HepG2 (cell line): ENCODE measurements around the gene WNT6. TPM values are rescaled to one million over a fixed set of nuclear protein-coding genes. Genes with fewer than 3 reads are reported as not detected.

Experiments
- EZH2 ChIP-seq: conservative IDR thresholded peaks from 2 replicates; pipeline ENCODE4 v1.6.1; 2012; ENCODE audit warnings: mild to moderate bottlenecking, low read depth, low read length, moderate library complexity
- LCORL ChIP-seq, 2 experiments: fragments of 450-650 bp in 1 of 2; sonication (generic) in 1 of 2; formaldehyde crosslinking in 1 of 2; IDR thresholded peaks; 2 replicates each; pipeline versions ENCODE4 v1.5.0 to v1.6.1; 2017 to 2020; ENCODE audit warnings: antibody characterized with exemption in 1 of 2, missing genetic modification reagents in 1 of 2
- NBN ChIP-seq: fragments of 450-650 bp; conservative IDR thresholded peaks from 2 replicates; pipeline ENCODE4 v1.6.1; 2017
- PAX8 ChIP-seq: sonication (generic); formaldehyde crosslinking; IDR thresholded peaks from 2 replicates; pipeline ENCODE4 v1.8.0; 2022; ENCODE audit warnings: mild to moderate bottlenecking, missing genetic modification reagents, borderline replicate concordance
- POGZ ChIP-seq: sonication (generic); formaldehyde crosslinking; IDR thresholded peaks from 2 replicates; pipeline ENCODE4 v1.4.0; 2020; ENCODE audit warnings: mild to moderate bottlenecking, missing genetic modification reagents
- ZBTB7A ChIP-seq: sonication (generic); formaldehyde crosslinking; IDR thresholded peaks from 2 replicates; pipeline ENCODE4 v1.8.0; 2022; ENCODE audit warnings: mild to moderate bottlenecking, missing genetic modification reagents
- ZNF558 ChIP-seq: sonication (generic); formaldehyde crosslinking; IDR thresholded peaks from 2 replicates; pipeline ENCODE4 v1.9.0; 2022; ENCODE audit warnings: mild to moderate bottlenecking, missing genetic modification reagents, borderline replicate concordance
- ZNF563 ChIP-seq: sonication (generic); formaldehyde crosslinking; IDR thresholded peaks from 2 replicates; pipeline ENCODE4 v1.8.0; 2022; ENCODE audit warnings: mild to moderate bottlenecking, moderate library complexity, missing genetic modification reagents
- ZNF652 ChIP-seq: IDR thresholded peaks from 2 replicates; pipeline ENCODE4 v1.6.1; 2016; ENCODE audit warnings: low read depth, borderline replicate concordance
- ZNF766 ChIP-seq: sonication (generic); formaldehyde crosslinking; IDR thresholded peaks from 2 replicates; pipeline ENCODE4 v1.5.0; 2020; ENCODE audit warnings: missing genetic modification reagents, borderline replicate concordance
- ZNF788 ChIP-seq: sonication (generic); formaldehyde crosslinking; IDR thresholded peaks from 2 replicates; pipeline ENCODE4 v1.5.0; 2020; ENCODE audit warnings: mild to moderate bottlenecking, missing genetic modification reagents, borderline replicate concordance
- polyA plus RNA-seq, 8 experiments: library from polyadenylated mRNA; depleted of rRNA in 3 of 8; stranded (reverse) in 7 of 8; unstranded in 1 of 8; fragments of >200 nt; fragmentation: Illumina TruSeq in 4 of 8; extraction: Trizol in 4 of 8; gene quantifications; 2 replicates each; pipeline versions ENCODE4 v1.2.1 to v1.2.3, GENCODE V29; 2011 to 2016; ENCODE audit warnings: low read depth in 4 of 8, missing spikeins in 1 of 8, mixed read lengths in 1 of 8; ENCODE audit not compliant: insufficient read depth in 1 of 8
- total RNA-seq, 5 experiments: library from RNA; depleted of rRNA; stranded (reverse); fragments of >200 nt; fragmentation: Illumina TruSeq; extraction: Trizol; gene quantifications; 2 replicates each; pipeline ENCODE4 v1.2.3, GENCODE V29; 2016; ENCODE audit warnings: low read depth in 1 of 5
- TF ChIP-seq, protein P1 (sequence below): sonication (generic); formaldehyde crosslinking; IDR thresholded peaks from 2 replicates; pipeline ENCODE4 v1.8.1; 2022; ENCODE audit warnings: low read depth, mild to moderate bottlenecking, missing genetic modification reagents
- TF ChIP-seq, protein P2 (sequence below): sonication (generic); formaldehyde crosslinking; IDR thresholded peaks from 2 replicates; pipeline ENCODE4 v1.8.0; 2022; ENCODE audit warnings: mild to moderate bottlenecking, missing genetic modification reagents, moderate library complexity
- TF ChIP-seq, protein P3 (sequence below): sonication (generic); formaldehyde crosslinking; IDR thresholded peaks from 2 replicates; pipeline ENCODE4 v1.4.0; 2020; ENCODE audit warnings: missing genetic modification reagents
- TF ChIP-seq, protein P4 (sequence below): sonication (generic); formaldehyde crosslinking; IDR thresholded peaks from 2 replicates; pipeline ENCODE4 v1.5.1; 2020; ENCODE audit warnings: mild to moderate bottlenecking, missing genetic modification reagents
- TF ChIP-seq, protein P5 (sequence below), 2 experiments: fragments of 450-650 bp in 1 of 2; sonication (generic) in 1 of 2; formaldehyde crosslinking; IDR thresholded peaks; 2 replicates each; pipeline versions ENCODE4 v1.5.0 to v1.8.0; 2020 to 2022; ENCODE audit warnings: mild to moderate bottlenecking in 1 of 2, missing genetic modification reagents in 1 of 2

The WNT6 gene
- total and polyA plus RNA-seq, 2 of the 13 experiments (the other 11 are each of a cell fraction or from before 2014, with no cell fraction given), result 0.20 TPM; not detected in 1

DNA sequence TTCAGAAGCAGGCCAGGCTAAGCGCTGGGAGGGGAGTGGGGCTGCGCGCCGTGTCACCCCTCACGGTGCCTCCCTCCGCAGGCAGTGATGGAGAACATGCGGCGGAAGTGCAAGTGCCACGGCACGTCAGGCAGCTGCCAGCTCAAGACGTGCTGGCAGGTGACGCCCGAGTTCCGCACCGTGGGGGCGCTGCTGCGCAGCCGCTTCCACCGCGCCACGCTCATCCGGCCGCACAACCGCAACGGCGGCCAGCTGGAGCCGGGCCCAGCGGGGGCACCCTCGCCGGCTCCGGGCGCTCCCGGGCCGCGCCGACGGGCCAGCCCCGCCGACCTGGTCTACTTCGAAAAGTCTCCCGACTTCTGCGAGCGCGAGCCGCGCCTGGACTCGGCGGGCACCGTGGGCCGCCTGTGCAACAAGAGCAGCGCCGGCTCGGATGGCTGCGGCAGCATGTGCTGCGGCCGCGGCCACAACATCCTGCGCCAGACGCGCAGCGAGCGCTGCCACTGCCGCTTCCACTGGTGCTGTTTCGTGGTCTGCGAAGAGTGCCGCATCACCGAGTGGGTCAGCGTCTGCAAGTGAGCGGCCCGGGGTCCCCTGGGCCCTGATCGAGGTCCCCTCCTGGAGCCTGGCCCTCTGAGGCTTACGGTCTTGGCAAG, 33.2 kb downstream of the WNT6 start (continued):
- TF ChIP-seq, protein P1, sequence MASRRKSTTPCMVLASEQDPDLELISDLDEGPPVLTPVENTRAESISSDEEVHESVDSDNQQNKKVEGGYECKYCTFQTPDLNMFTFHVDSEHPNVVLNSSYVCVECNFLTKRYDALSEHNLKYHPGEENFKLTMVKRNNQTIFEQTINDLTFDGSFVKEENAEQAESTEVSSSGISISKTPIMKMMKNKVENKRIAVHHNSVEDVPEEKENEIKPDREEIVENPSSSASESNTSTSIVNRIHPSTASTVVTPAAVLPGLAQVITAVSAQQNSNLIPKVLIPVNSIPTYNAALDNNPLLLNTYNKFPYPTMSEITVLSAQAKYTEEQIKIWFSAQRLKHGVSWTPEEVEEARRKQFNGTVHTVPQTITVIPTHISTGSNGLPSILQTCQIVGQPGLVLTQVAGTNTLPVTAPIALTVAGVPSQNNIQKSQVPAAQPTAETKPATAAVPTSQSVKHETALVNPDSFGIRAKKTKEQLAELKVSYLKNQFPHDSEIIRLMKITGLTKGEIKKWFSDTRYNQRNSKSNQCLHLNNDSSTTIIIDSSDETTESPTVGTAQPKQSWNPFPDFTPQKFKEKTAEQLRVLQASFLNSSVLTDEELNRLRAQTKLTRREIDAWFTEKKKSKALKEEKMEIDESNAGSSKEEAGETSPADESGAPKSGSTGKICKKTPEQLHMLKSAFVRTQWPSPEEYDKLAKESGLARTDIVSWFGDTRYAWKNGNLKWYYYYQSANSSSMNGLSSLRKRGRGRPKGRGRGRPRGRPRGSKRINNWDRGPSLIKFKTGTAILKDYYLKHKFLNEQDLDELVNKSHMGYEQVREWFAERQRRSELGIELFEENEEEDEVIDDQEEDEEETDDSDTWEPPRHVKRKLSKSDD (CRISPR knock-in tag), result no peak; the same call in 1 of the 2 replicates
- TF ChIP-seq ZNF788 (CRISPR knock-in tag), result peak; percentile 36; the same call in 1 of the 2 replicates
- TF ChIP-seq ZNF563 (CRISPR knock-in tag), result peak; percentile 93
- TF ChIP-seq, protein P2, sequence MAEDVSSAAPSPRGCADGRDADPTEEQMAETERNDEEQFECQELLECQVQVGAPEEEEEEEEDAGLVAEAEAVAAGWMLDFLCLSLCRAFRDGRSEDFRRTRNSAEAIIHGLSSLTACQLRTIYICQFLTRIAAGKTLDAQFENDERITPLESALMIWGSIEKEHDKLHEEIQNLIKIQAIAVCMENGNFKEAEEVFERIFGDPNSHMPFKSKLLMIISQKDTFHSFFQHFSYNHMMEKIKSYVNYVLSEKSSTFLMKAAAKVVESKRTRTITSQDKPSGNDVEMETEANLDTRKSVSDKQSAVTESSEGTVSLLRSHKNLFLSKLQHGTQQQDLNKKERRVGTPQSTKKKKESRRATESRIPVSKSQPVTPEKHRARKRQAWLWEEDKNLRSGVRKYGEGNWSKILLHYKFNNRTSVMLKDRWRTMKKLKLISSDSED (CRISPR knock-in tag), result no peak
- TF ChIP-seq ZBTB7A (CRISPR knock-in tag), result no peak
- no peak for TF ChIP-seq NBN
- TF ChIP-seq, protein P3, sequence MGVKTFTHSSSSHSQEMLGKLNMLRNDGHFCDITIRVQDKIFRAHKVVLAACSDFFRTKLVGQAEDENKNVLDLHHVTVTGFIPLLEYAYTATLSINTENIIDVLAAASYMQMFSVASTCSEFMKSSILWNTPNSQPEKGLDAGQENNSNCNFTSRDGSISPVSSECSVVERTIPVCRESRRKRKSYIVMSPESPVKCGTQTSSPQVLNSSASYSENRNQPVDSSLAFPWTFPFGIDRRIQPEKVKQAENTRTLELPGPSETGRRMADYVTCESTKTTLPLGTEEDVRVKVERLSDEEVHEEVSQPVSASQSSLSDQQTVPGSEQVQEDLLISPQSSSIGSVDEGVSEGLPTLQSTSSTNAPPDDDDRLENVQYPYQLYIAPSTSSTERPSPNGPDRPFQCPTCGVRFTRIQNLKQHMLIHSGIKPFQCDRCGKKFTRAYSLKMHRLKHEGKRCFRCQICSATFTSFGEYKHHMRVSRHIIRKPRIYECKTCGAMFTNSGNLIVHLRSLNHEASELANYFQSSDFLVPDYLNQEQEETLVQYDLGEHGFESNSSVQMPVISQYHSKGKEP (CRISPR knock-in tag), result no peak
- TF ChIP-seq, protein P4, sequence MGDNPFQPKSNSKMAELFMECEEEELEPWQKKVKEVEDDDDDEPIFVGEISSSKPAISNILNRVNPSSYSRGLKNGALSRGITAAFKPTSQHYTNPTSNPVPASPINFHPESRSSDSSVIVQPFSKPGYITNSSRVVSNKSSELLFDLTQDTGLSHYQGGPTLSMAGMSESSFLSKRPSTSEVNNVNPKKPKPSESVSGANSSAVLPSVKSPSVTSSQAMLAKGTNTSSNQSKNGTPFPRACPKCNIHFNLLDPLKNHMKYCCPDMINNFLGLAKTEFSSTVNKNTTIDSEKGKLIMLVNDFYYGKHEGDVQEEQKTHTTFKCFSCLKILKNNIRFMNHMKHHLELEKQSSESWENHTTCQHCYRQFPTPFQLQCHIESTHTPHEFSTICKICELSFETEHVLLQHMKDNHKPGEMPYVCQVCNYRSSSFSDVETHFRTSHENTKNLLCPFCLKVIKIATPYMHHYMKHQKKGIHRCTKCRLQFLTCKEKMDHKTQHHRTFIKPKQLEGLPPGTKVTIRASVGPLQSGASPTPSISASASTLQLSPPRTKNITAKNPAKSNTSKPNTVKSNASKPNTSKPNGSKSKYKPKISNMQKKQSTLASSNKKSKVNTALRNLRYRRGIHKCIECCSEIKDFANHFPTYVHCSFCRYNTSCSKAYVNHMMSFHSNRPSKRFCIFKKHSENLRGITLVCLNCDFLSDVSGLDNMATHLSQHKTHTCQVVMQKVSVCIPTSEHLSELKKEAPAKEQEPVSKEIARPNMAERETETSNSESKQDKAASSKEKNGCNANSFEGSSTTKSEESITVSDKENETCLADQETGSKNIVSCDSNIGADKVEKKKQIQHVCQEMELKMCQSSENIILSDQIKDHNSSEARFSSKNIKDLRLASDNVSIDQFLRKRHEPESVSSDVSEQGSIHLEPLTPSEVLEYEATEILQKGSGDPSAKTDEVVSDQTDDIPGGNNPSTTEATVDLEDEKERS, result no peak
- no peak for TF ChIP-seq POGZ
- peak; percentile 16; the same call in 1 of the 2 replicates for TF ChIP-seq ZNF558
- no peak for TF ChIP-seq LCORL (IDR thresholded peaks at IDR 0.05)
- TF ChIP-seq LCORL (CRISPR knock-in tag; IDR thresholded peaks at IDR 0.05), result peak; percentile 17; the same call in 1 of the 2 replicates
- peak; percentile 75; the same call in 1 of the 2 replicates for TF ChIP-seq EZH2
- no peak for TF ChIP-seq ZNF652
- TF ChIP-seq ZNF766, result peak; percentile 70; the same call in 1 of the 2 replicates
- TF ChIP-seq PAX8 (CRISPR knock-in tag), result no peak
- TF ChIP-seq, protein P5, sequence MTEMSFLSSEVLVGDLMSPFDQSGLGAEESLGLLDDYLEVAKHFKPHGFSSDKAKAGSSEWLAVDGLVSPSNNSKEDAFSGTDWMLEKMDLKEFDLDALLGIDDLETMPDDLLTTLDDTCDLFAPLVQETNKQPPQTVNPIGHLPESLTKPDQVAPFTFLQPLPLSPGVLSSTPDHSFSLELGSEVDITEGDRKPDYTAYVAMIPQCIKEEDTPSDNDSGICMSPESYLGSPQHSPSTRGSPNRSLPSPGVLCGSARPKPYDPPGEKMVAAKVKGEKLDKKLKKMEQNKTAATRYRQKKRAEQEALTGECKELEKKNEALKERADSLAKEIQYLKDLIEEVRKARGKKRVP (CRISPR knock-in tag; IDR thresholded peaks at IDR 0.05), result no peak
